ENCODE data around the gene PNPLA2. TPM values are rescaled to one million over a fixed set of nuclear protein-coding genes. Genes with fewer than 3 reads are reported as not detected.
A peak's percentile ranks its signal among the peaks of the same experiment; 100 is the strongest.

The PNPLA2 gene
- total RNA-seq, 1 donor from 2014 or later = 143 TPM

DNA sequence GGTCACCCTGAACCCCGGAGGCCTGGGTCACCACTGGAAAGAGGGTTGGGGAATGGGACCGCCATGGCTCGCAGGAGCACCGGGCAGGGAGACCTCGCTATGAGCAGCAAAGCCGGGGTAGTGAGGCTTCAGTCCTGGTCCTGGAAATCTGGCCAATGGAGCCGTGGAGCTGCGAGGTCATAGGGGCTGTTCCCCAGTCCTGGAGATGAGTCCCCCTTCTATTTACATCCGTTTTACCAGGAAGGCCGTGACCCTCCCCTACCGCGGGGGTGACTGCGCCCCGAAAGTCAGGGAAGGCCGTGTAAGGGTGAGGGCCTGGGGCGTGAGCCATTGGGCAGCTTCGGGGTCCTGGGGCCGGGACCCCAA, 14.1 kb upstream of the PNPLA2 start:
- no peaks in the 10 kb centered on the region for H3K9me3 ChIP-seq
- intact Hi-C loops (cut with DNase I) = no loop called here
- DNase-seq (no peak), ATAC-seq (no peak)
- peak overlapping the region; percentile 68 for H3K4me3 ChIP-seq
- TF ChIP-seq, protein P1, sequence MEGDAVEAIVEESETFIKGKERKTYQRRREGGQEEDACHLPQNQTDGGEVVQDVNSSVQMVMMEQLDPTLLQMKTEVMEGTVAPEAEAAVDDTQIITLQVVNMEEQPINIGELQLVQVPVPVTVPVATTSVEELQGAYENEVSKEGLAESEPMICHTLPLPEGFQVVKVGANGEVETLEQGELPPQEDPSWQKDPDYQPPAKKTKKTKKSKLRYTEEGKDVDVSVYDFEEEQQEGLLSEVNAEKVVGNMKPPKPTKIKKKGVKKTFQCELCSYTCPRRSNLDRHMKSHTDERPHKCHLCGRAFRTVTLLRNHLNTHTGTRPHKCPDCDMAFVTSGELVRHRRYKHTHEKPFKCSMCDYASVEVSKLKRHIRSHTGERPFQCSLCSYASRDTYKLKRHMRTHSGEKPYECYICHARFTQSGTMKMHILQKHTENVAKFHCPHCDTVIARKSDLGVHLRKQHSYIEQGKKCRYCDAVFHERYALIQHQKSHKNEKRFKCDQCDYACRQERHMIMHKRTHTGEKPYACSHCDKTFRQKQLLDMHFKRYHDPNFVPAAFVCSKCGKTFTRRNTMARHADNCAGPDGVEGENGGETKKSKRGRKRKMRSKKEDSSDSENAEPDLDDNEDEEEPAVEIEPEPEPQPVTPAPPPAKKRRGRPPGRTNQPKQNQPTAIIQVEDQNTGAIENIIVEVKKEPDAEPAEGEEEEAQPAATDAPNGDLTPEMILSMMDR (IDR thresholded peaks at IDR 0.05) = no peak
- H3K27ac ChIP-seq = peak overlapping the region; percentile 93
- no peaks in the 10 kb centered on the region for H3K36me3 ChIP-seq
- peaks cover 23% of the 10 kb centered on the region for H3K4me1 ChIP-seq
- no peaks in the 10 kb centered on the region for H3K27me3 ChIP-seq

DNA sequence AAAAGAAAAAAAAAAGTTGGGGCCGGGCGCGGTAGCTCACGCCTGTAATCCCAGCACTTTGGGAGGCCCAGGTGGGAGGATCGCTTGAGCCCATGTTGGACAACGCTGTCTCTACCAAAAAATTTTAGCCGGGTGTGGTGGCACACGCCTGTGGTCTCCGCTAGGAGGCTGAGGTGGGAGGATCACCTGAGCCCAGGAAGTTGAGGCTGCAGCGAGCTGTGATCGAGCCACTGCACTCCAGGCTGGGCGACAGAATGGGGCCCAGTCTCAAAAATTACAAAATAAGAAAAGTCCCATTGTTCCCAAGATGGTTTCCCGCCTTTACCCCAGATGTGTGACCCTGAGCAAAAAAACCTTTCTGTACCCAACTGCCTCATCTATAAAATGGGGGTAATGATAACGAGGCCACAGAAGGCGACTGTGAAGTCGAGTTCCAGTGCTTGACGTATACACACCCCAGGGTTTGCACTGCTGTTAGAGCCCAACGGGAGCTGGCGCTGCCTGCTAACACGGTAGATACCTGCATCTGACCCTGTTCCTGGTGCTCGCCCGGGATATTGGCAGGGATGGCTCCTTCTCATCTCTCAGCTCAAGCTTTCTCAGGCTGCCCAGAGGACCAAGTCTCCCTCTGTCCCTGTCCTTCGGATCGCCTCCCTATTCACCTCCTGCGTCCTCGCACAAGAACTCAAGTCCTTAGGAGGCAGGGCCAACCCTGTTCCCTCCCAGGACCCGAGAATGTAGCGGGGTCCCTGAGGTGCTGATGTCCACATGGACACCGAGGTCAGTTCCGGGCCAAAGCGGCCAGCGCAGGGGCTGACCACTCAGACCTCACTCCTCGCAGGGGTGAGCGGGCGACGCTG, 10.1 kb upstream of the PNPLA2 start:
- H3K36me3 ChIP-seq = peaks cover 27% of the 10 kb centered on the region
- intact Hi-C loops (cut with DNase I) = no loop called here
- peak overlapping the region; percentile 100 for H3K4me3 ChIP-seq
- TF ChIP-seq, protein P1 (IDR thresholded peaks at IDR 0.05) = no peak
- no peak for ATAC-seq
- no peaks in the 10 kb centered on the region for H3K27me3 ChIP-seq
- no peak for DNase-seq
- H3K4me1 ChIP-seq = peaks cover 38% of the 10 kb centered on the region
- peak overlapping the region; percentile 97 for H3K27ac ChIP-seq
- no peaks in the 10 kb centered on the region for H3K9me3 ChIP-seq

DNA sequence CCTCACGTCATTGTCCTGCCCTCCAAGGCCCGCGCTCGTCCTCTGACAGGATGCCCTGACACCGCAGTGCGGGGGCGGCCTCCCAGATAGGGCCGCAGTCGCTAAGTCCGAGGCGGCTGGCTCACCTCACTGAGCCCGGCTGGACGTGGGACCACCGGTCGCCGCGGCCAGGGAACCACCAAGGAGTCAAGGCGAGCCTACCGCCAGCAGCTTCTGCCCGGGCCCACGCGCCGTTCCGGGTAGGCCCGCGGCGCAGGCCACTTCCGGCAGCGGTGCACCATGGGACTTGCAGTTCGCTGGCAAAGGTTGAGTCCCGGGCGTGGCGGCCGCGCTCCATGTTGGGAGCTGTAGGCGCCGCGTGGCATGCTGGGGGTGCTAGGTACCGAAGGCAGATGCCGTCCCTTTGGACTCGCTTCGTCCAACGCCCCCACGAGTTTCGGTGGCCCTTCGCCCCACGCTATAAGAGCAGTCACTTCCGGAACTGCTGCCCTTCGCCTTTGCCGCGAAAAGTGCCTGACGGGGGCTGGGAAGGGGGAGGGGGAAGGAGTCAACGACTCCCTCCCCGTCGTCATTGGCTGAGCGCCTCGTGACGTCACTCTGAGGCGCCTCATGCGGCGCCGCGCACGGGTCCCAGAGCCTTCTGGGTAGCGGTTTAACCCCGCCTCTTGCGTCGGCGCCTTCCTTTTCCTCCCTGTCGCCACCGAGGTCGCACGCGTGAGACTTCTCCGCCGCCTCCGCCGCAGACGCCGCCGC, 9.3 kb upstream of the PNPLA2 start, which contains the start of gene RPLP2:
TSS of gene RPLP2 (plus strand) at position 681 of the 753 bp plus-strand sequence. CDS start 268 bp downstream, outside the sequence.
- Histone ChIP-seq H3K27ac (peak within 1 kb of the TSS; percentile 97), H3K4me3 (peak within 1 kb of the TSS; percentile 100), H3K36me3 (peaks cover 32% of the 10 kb centered on the region), H3K4me1 (peaks cover 31% of the 10 kb centered on the region), H3K27me3 (no peaks in the 10 kb centered on the region), H3K9me3 (no peaks in the 10 kb centered on the region)
- peak; percentile 99 for DNase-seq
- TF ChIP-seq, protein P1 (IDR thresholded peaks at IDR 0.05) = no peak
- ATAC-seq = peak; percentile 92
- intact Hi-C loops (cut with DNase I) = no loop called here

DNA sequence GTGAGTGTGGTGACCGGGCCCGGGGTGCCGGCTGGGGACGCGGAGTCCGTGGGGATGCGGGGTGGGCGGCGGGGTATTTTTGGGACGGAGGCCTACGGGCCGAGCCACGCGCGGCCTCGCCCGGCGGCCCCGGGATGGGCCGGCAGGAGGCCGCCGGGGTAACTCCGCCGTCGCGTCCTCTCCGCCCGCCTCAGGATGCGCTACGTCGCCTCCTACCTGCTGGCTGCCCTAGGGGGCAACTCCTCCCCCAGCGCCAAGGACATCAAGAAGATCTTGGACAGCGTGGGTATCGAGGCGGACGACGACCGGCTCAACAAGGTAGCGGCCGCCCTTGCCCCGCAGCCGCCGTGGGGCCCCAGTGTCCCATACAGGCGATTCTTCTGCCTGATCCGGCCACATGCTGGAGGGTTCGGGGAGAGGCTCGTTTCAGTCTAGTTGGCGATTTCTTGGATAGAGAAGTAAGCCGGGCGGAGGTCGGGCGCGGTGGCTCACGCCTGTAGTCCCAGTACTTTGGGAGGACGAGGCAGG, 8.6 kb upstream of the PNPLA2 start:
- TF ChIP-seq, protein P1 (IDR thresholded peaks at IDR 0.05) = no peak
- no peak for ATAC-seq
- Histone ChIP-seq H3K4me3 (peak overlapping the region; percentile 100), H3K27me3 (no peaks in the 10 kb centered on the region), H3K9me3 (no peaks in the 10 kb centered on the region), H3K36me3 (peaks cover 32% of the 10 kb centered on the region), H3K4me1 (peaks cover 28% of the 10 kb centered on the region), H3K27ac (peak overlapping the region; percentile 97)
- no peak for DNase-seq
- intact Hi-C loops (cut with DNase I) = no loop called here

DNA sequence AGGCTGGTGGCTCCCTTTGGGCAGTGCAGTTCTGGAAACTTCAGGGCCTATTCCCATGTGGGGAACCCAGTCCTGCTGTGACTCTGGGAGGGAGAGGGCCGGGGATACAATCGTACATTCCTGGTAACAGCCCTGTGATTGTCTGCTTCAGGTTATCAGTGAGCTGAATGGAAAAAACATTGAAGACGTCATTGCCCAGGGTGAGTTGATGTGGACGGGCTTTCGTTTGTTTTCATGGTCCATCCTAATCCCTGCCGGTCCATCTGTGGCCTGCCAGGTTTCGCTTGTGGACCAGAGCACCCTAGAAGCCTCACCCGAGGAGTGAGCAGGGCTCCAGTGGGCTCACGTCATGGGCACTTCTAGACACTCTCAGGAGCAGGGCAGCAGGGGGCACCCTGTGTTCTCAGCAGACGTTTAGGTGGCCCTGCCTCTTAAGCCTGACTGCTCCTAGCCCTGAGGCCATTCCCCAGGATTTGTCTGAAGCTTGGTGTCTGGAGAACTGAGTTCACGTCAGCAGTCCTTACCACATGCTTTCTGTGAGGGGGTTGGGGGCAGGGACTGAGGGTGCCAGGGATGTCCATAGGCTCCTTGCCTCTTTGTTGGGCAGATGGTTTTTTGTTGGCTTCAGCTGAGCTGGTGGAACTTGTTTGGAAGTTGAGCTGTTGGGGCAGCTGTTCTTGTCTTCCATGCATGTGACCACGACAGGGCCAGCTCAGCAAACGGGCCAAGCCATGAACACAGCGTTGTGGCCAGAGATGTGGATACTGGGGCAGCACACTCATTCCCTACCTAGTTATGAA, 7.1 kb upstream of the PNPLA2 start:
- no peaks in the 10 kb centered on the region for H3K27me3 ChIP-seq
- H3K4me3 ChIP-seq = no peak overlapping the region
- DNase-seq = no peak
- intact Hi-C loops (cut with DNase I) = no loop called here
- H3K9me3 ChIP-seq = no peaks in the 10 kb centered on the region
- H3K27ac ChIP-seq = no peak overlapping the region
- H3K36me3 ChIP-seq = peaks cover 32% of the 10 kb centered on the region
- H3K4me1 ChIP-seq = peaks cover 23% of the 10 kb centered on the region
- ATAC-seq = no peak
- TF ChIP-seq, protein P1 (IDR thresholded peaks at IDR 0.05) = no peak

All from upper lobe of right lung (tissue), 1 donor.